HepG2 (cell line): ENCODE results near the gene FBRSL1. TPM values are rescaled to one million over a fixed set of nuclear protein-coding genes. Genes with fewer than 3 reads are reported as not detected.

Experiments used
- ATAC-seq: fragments of 200-7000 bp; cut with Tn5 transposase; 3 replicates; pipeline ENCODE4 v1.9.1; 2020; ENCODE audit warnings: mild to moderate bottlenecking, moderate library complexity
- BruUV-seq: library from RNA; stranded (reverse); fragments of 400-500 nt; replicated peaks from 2 replicates; lab custom pipeline; 2021; lab: Mats Ljungman, UMichigan
- CTCF ChIA-PET: fragments of 300-600 bp; formaldehyde crosslinking; extraction: SDS; loops from one replicate; lab custom pipeline; 2021; ENCODE audit warnings: low total read pairs, inconsistent platforms, low intra/inter-chr PET ratio; lab: Yijun Ruan, JAX
- POLR2A ChIA-PET: fragments of 350-600 bp; sonication (Branson Sonifier 250); formaldehyde crosslinking; loops from one replicate; lab custom pipeline; 2020; ENCODE audit warnings: antibody characterized with exemption, inconsistent platforms; lab: Yijun Ruan, JAX
- DNase-seq: peaks from one replicate; pipeline ENCODE4 v3.0.0-alpha.2; 2015; ENCODE audit warnings: low spot score
- FAIRE-seq: peaks from 3 replicates; lab custom pipeline; 2011; peaks lifted over from hg19 to GRCh38; lab: Jason Lieb, UNC
- H2AFZ ChIP-seq: one replicate; pipeline ENCODE4 v1.6.1; 2011; ENCODE audit warnings: low read length, inconsistent platforms
- H3K27ac ChIP-seq: fragments of 300-600 bp; 3 replicates; pipeline ENCODE4 v1.8.0; 2011; ENCODE audit warnings: mixed run types, mild to moderate bottlenecking, mixed read lengths, low read length, inconsistent platforms; ENCODE audit not compliant: insufficient read depth; ENCODE audit errors: extremely low read length
- H3K27me3 ChIP-seq, 2 experiments: fragments of 200-600 bp in 1 of 2; 2 replicates in 1 of 2; 3 replicates in 1 of 2; pipeline versions ENCODE4 v1.6.0 to v1.8.0; 2011; ENCODE audit warnings: low read length in 2 of 2, mild to moderate bottlenecking in 2 of 2, moderate library complexity in 2 of 2, inconsistent platforms in 1 of 2; ENCODE audit not compliant: insufficient read depth in 2 of 2, control insufficient read depth in 1 of 2
- H3K36me3 ChIP-seq, 2 experiments: fragments of 200-600 bp in 1 of 2; replicated peaks in 1 of 2; 2 replicates in 1 of 2; 3 replicates in 1 of 2; pipeline versions ENCODE4 v1.5.1 to v1.8.0; 2011; ENCODE audit warnings: low read length in 2 of 2, inconsistent platforms in 1 of 2; ENCODE audit not compliant: insufficient read depth in 2 of 2, control insufficient read depth in 1 of 2
- H3K4me1 ChIP-seq: 2 replicates; pipeline ENCODE4 v1.5.1; 2012; ENCODE audit warnings: low read length, inconsistent platforms; ENCODE audit not compliant: insufficient read depth
- H3K4me2 ChIP-seq: 2 replicates; pipeline ENCODE4 v1.6.0; 2011; ENCODE audit warnings: low read depth, low read length, inconsistent platforms
- H3K4me3 ChIP-seq, 3 experiments: fragments of 200-600 bp in 1 of 3; sonication (generic), shearing (Covaris generic) in 1 of 3; replicated peaks in 1 of 3; 2 replicates each; pipeline ENCODE4 v1.5.1; 2011 to 2016; ENCODE audit warnings: low read length in 3 of 3, inconsistent platforms in 2 of 3, low read depth in 2 of 3, mild to moderate bottlenecking in 2 of 3, control low read depth in 1 of 3, mixed read lengths in 1 of 3; ENCODE audit not compliant: insufficient read depth in 1 of 3
- H3K79me2 ChIP-seq: one replicate; pipeline ENCODE4 v1.6.1; 2011; ENCODE audit warnings: low read length, inconsistent platforms; ENCODE audit not compliant: insufficient read depth
- H3K9ac ChIP-seq: 2 replicates; pipeline ENCODE4 v1.6.0; 2011; ENCODE audit warnings: mild to moderate bottlenecking, low read depth, low read length, inconsistent platforms; ENCODE audit not compliant: insufficient read depth
- H3K9me3 ChIP-seq: 2 replicates; pipeline ENCODE4 v1.5.1; 2012; ENCODE audit warnings: mild to moderate bottlenecking, low read length
- H4K20me1 ChIP-seq: 2 replicates; pipeline ENCODE4 v1.6.0; 2011; ENCODE audit warnings: inconsistent platforms, mild to moderate bottlenecking, low read length, moderate library complexity; ENCODE audit not compliant: insufficient read depth
- CHD4 ChIP-seq: fragments of 200-600 bp; sonication (generic); IDR thresholded peaks from 2 replicates; pipeline ENCODE4 v1.7.0; 2017; ENCODE audit warnings: mild to moderate bottlenecking, low read length, borderline replicate concordance
- DPF2 ChIP-seq: sonication (generic); formaldehyde crosslinking; IDR thresholded peaks from 2 replicates; pipeline ENCODE4 v1.4.0; 2020; ENCODE audit warnings: mild to moderate bottlenecking, low read depth, missing genetic modification reagents, borderline replicate concordance
- HCFC1 ChIP-seq: fragments of 150-350 bp; IDR thresholded peaks from 2 replicates; pipeline ENCODE4 v1.6.1; 2014; ENCODE audit warnings: low read depth, low read length
- NFE2L1 ChIP-seq: sonication (generic); formaldehyde crosslinking; IDR thresholded peaks from 2 replicates; pipeline ENCODE4 v1.4.0; 2020; ENCODE audit warnings: missing genetic modification reagents, mild to moderate bottlenecking, borderline replicate concordance
- REXO4 ChIP-seq: sonication (generic); formaldehyde crosslinking; IDR thresholded peaks from 2 replicates; pipeline ENCODE4 v1.8.0; 2022; ENCODE audit warnings: missing genetic modification reagents, mild to moderate bottlenecking, borderline replicate concordance
- SETDB1 ChIP-seq: sonication (generic); formaldehyde crosslinking; IDR thresholded peaks from 2 replicates; pipeline ENCODE4 v1.5.1; 2020; ENCODE audit warnings: missing genetic modification reagents, mild to moderate bottlenecking, borderline replicate concordance
- ZBTB38 ChIP-seq: sonication (generic); formaldehyde crosslinking; IDR thresholded peaks from 2 replicates; pipeline ENCODE4 v1.5.1; 2020; ENCODE audit warnings: mild to moderate bottlenecking, missing genetic modification reagents
- ZNF782 ChIP-seq: sonication (generic); formaldehyde crosslinking; IDR thresholded peaks from 2 replicates; pipeline ENCODE4 v1.4.0; 2020; ENCODE audit warnings: missing genetic modification reagents, mild to moderate bottlenecking, borderline replicate concordance
- WGBS: methylation state at CpG from one replicate; pipeline ENCODE4 v1.1.6; 2017; ENCODE audit warnings: low lambda C conversion rate; 5-methylcytosine and 5-hydroxymethylcytosine counted together
- in situ Hi-C: cut with HindIII; loops from 2 replicates; pipeline ENCODE4 v1.10.0; 2017; ENCODE audit warnings: low pct_unique_long_range_greater_than_20kb; ENCODE audit not compliant: extremely low pct_ligation_motif_present
- intact Hi-C: fragments of 100-400 bp; cut with micrococcal nuclease; formaldehyde crosslinking; loops from one replicate; pipeline ENCODE4 v1.10.0; 2022; ENCODE audit not compliant: unreplicated experiment
- polyA plus RNA-seq, 8 experiments: library from polyadenylated mRNA; depleted of rRNA in 3 of 8; stranded (reverse) in 7 of 8; unstranded in 1 of 8; fragments of >200 nt; fragmentation: Illumina TruSeq in 4 of 8; extraction: Trizol in 4 of 8; gene quantifications; 2 replicates each; pipeline versions ENCODE4 v1.2.1 to v1.2.3, GENCODE V29; 2011 to 2016; ENCODE audit warnings: low read depth in 4 of 8, missing spikeins in 1 of 8, mixed read lengths in 1 of 8; ENCODE audit not compliant: insufficient read depth in 1 of 8
- total RNA-seq, 5 experiments: library from RNA; depleted of rRNA; stranded (reverse); fragments of >200 nt; fragmentation: Illumina TruSeq; extraction: Trizol; gene quantifications; 2 replicates each; pipeline ENCODE4 v1.2.3, GENCODE V29; 2016; ENCODE audit warnings: low read depth in 1 of 5
- TF ChIP-seq, protein P1 (sequence below): IDR thresholded peaks from 2 replicates; pipeline ENCODE4 v1.6.1; 2012; ENCODE audit warnings: low read length, improper control_type of control experiment
- TF ChIP-seq, protein P2 (sequence below): IDR thresholded peaks from 2 replicates; pipeline ENCODE4 v1.6.1; 2018; ENCODE audit warnings: missing genetic modification reagents, mild to moderate bottlenecking, missing compliant biosample characterization
- TF ChIP-seq, protein P3 (sequence below): sonication (generic); formaldehyde crosslinking; IDR thresholded peaks from 2 replicates; pipeline ENCODE4 v1.8.1; 2023; ENCODE audit warnings: mild to moderate bottlenecking, inconsistent platforms, moderate library complexity, missing genetic modification reagents, borderline replicate concordance
- TF ChIP-seq, protein P4 (sequence below), 2 experiments: IDR thresholded peaks; 2 replicates each; pipeline ENCODE4 v1.6.1; 2011 to 2012; ENCODE audit warnings: low read length in 2 of 2, borderline replicate concordance in 1 of 2, low read depth in 1 of 2, mild to moderate bottlenecking in 1 of 2, moderate library complexity in 1 of 2

The FBRSL1 gene
- total and polyA plus RNA-seq, 2 of the 13 experiments (the other 11 are each of a cell fraction or from before 2014, with no cell fraction given), result 3.6 to 7.9 TPM

DNA sequence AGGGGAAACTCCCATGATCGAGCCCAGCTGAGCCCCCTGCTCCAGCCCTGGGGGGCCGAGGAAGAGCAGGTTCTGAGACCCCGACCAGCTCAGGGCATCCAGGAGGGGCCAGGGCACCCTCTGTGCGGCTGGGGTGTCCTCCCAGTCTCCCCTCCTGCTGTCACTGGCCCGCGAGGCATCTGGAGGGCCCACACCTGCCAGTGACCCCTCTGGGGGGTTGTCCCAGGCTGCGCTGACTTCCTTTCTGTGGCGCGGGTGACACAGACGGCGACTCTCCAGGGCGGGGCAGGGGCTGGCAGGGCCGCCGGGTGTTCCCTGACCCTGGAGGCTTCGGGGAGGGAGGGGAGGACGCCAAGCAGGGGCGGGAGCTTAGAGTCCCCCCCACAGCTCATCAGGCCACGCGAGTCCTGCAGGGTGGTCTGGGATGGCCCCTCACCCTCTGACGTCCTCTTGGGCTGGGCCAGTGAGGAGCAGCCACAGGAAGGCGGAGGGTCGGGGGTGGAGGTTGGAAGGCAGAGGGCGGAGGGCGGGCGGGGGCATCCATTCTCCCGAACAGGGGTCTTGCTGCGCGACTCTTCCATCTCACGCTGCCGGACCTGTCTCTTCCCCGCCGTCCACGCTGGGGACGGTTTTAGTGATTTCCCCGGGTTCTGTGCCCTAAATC lies 38.6 kb upstream of the FBRSL1 start:
- Histone ChIP-seq H3K27ac (no peak overlapping the region), H3K9ac (no peak overlapping the region), H3K4me2 (no peak overlapping the region), H3K4me1 (peaks cover 39% of the 10 kb centered on the region), H3K36me3 (no peaks in the 10 kb centered on the region), H3K27me3 (peaks cover 29 to 87% of the 10 kb centered on the region in 2 experiments), H3K4me3 (no peak overlapping the region), H3K79me2 (no peaks in the 10 kb centered on the region), H2AFZ (no peak overlapping the region), H3K9me3 (no peaks in the 10 kb centered on the region), H4K20me1 (no peaks in the 10 kb centered on the region)
- WGBS, result 47% methylated on average over 11 of the region's 35 CpGs
- BruUV-seq, result no TSS peak
- in situ Hi-C loops (no loop called here), intact Hi-C loops (no loop called here)
- TF ChIP-seq, protein P1, sequence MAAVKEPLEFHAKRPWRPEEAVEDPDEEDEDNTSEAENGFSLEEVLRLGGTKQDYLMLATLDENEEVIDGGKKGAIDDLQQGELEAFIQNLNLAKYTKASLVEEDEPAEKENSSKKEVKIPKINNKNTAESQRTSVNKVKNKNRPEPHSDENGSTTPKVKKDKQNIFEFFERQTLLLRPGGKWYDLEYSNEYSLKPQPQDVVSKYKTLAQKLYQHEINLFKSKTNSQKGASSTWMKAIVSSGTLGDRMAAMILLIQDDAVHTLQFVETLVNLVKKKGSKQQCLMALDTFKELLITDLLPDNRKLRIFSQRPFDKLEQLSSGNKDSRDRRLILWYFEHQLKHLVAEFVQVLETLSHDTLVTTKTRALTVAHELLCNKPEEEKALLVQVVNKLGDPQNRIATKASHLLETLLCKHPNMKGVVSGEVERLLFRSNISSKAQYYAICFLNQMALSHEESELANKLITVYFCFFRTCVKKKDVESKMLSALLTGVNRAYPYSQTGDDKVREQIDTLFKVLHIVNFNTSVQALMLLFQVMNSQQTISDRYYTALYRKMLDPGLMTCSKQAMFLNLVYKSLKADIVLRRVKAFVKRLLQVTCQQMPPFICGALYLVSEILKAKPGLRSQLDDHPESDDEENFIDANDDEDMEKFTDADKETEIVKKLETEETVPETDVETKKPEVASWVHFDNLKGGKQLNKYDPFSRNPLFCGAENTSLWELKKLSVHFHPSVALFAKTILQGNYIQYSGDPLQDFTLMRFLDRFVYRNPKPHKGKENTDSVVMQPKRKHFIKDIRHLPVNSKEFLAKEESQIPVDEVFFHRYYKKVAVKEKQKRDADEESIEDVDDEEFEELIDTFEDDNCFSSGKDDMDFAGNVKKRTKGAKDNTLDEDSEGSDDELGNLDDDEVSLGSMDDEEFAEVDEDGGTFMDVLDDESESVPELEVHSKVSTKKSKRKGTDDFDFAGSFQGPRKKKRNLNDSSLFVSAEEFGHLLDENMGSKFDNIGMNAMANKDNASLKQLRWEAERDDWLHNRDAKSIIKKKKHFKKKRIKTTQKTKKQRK, result no peak
- no peak for TF ChIP-seq DPF2
- TF ChIP-seq REXO4 (CRISPR knock-in tag), result no peak
- TF ChIP-seq, protein P2, sequence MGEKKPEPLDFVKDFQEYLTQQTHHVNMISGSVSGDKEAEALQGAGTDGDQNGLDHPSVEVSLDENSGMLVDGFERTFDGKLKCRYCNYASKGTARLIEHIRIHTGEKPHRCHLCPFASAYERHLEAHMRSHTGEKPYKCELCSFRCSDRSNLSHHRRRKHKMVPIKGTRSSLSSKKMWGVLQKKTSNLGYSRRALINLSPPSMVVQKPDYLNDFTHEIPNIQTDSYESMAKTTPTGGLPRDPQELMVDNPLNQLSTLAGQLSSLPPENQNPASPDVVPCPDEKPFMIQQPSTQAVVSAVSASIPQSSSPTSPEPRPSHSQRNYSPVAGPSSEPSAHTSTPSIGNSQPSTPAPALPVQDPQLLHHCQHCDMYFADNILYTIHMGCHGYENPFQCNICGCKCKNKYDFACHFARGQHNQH (CRISPR knock-in tag), result no peak
- no peak for TF ChIP-seq CHD4
- no peak for TF ChIP-seq ZBTB38 (CRISPR knock-in tag)
- TF ChIP-seq, protein P3, sequence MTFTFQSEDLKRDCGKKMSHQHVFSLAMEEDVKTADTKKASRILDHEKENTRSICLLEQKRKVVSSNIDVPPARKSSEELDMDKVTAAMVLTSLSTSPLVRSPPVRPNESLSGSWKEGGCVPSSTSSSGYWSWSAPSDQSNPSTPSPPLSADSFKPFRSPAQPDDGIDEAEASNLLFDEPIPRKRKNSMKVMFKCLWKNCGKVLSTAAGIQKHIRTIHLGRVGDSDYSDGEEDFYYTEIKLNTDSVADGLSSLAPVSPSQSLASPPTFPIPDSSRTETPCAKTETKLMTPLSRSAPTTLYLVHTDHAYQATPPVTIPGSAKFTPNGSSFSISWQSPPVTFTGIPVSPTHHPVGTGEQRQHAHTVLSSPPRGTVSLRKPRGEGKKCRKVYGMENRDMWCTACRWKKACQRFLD (CRISPR knock-in tag), result no peak
- TF ChIP-seq HCFC1, result no peak
- TF ChIP-seq SETDB1, result no peak
- no peak for TF ChIP-seq NFE2L1 (CRISPR knock-in tag)
- TF ChIP-seq ZNF782 (CRISPR knock-in tag), result no peak
- TF ChIP-seq, protein P4, sequence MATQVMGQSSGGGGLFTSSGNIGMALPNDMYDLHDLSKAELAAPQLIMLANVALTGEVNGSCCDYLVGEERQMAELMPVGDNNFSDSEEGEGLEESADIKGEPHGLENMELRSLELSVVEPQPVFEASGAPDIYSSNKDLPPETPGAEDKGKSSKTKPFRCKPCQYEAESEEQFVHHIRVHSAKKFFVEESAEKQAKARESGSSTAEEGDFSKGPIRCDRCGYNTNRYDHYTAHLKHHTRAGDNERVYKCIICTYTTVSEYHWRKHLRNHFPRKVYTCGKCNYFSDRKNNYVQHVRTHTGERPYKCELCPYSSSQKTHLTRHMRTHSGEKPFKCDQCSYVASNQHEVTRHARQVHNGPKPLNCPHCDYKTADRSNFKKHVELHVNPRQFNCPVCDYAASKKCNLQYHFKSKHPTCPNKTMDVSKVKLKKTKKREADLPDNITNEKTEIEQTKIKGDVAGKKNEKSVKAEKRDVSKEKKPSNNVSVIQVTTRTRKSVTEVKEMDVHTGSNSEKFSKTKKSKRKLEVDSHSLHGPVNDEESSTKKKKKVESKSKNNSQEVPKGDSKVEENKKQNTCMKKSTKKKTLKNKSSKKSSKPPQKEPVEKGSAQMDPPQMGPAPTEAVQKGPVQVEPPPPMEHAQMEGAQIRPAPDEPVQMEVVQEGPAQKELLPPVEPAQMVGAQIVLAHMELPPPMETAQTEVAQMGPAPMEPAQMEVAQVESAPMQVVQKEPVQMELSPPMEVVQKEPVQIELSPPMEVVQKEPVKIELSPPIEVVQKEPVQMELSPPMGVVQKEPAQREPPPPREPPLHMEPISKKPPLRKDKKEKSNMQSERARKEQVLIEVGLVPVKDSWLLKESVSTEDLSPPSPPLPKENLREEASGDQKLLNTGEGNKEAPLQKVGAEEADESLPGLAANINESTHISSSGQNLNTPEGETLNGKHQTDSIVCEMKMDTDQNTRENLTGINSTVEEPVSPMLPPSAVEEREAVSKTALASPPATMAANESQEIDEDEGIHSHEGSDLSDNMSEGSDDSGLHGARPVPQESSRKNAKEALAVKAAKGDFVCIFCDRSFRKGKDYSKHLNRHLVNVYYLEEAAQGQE (IDR thresholded peaks at IDR 0.05; ENCODE audit: borderline replicate concordance in 1 of 2, low read depth in 1 of 2, low read length in 2 of 2), result no peak
- ChIA-PET CTCF (no interaction called here), POLR2A (no interaction called here)
- DNase-seq, result no peak
- no peak for FAIRE-seq
- no peak for ATAC-seq
